ENCODE results near the gene RAB37. TPM values are rescaled to one million over a fixed set of nuclear protein-coding genes. Genes with fewer than 3 reads are reported as not detected.

RAB37 gene
- total and polyA plus RNA-seq, 2 donors (not counting 1 experiment from before 2014, with no cell fraction given): 67.6 to 76.8 TPM

GRCh38 chr17:74761419-74761818, 24.4 kb downstream of the RAB37 start:
- H3K27me3 Mint-ChIP-seq: no peaks in the 10 kb centered on the region
- H4K20me1 ChIP-seq (ENCODE audit: control insufficient read depth, insufficient read depth, low read length, poor library complexity, severe bottlenecking): peaks cover 86% of the 10 kb centered on the region
- H3K9me3 Mint-ChIP-seq (ENCODE audit: insufficient read depth): no peaks in the 10 kb centered on the region
- H3K4me1 Mint-ChIP-seq: peaks cover 35% of the 10 kb centered on the region
- H3K27ac ChIP-seq (ENCODE audit: low read length in 2 of 2): no peak overlapping the region
- WGBS (ENCODE audit: insufficient coverage): 100% methylated on average over 3 of the region's 5 CpGs
- ChIA-PET POLR2A (interaction anchor here (0.6 kb wide), 1 partner anchor 84 kb away, joined by 5 read pairs; no protein-coding TSS in a partner anchor), CTCF (interaction anchor here (0.8 to 7.3 kb wide), 5 partner anchors 10 to 104 kb away, joined by 3 to 36 read pairs (median 18); partner anchors contain the start of gene RAB37)
- no peak overlapping the region for H2AFZ ChIP-seq (ENCODE audit: insufficient read depth, low read depth, low read length, poor library complexity, severe bottlenecking)
- ATAC-seq (ENCODE audit: low read depth) (no peak), DNase-seq (no peak)
- H3K4me3 Mint-ChIP-seq: no peak overlapping the region
- H3K36me3 ChIP-seq (replicated peaks in 1 of 2; ENCODE audit: control extremely low read depth in 1 of 2, control insufficient read depth in 1 of 2, extremely low read depth in 1 of 2, insufficient read depth in 2 of 2, low read length in 1 of 2): peaks cover 0 to 21% of the 10 kb centered on the region in 2 experiments
- H3K9ac ChIP-seq (ENCODE audit: low read length): no peak overlapping the region
- H3K27ac Mint-ChIP-seq: no peak overlapping the region
- peaks cover 55% of the 10 kb centered on the region for H3K79me2 ChIP-seq (ENCODE audit: control insufficient read depth, insufficient read depth, low read length)
- peaks cover 34 to 42% of the 10 kb centered on the region in 2 donors for H3K4me1 ChIP-seq (ENCODE audit: control insufficient read depth in 2 of 2, insufficient read depth in 2 of 2, low read length in 2 of 2)
- H3K4me2 ChIP-seq (replicated peaks; ENCODE audit: low read depth, low read length, poor library complexity, severe bottlenecking): no peak overlapping the region
- TF ChIP-seq, protein P1, sequence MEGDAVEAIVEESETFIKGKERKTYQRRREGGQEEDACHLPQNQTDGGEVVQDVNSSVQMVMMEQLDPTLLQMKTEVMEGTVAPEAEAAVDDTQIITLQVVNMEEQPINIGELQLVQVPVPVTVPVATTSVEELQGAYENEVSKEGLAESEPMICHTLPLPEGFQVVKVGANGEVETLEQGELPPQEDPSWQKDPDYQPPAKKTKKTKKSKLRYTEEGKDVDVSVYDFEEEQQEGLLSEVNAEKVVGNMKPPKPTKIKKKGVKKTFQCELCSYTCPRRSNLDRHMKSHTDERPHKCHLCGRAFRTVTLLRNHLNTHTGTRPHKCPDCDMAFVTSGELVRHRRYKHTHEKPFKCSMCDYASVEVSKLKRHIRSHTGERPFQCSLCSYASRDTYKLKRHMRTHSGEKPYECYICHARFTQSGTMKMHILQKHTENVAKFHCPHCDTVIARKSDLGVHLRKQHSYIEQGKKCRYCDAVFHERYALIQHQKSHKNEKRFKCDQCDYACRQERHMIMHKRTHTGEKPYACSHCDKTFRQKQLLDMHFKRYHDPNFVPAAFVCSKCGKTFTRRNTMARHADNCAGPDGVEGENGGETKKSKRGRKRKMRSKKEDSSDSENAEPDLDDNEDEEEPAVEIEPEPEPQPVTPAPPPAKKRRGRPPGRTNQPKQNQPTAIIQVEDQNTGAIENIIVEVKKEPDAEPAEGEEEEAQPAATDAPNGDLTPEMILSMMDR (IDR thresholded peaks at IDR 0.05): no peak
- no peak for TF ChIP-seq EZH2 (IDR thresholded peaks at IDR 0.05; ENCODE audit: borderline replicate concordance, insufficient read depth, low read depth, low read length, poor library complexity, severe bottlenecking)
- intact Hi-C loops (cut with micrococcal nuclease): no loop called here
- H3K9me3 ChIP-seq (ENCODE audit: control extremely low read depth in 1 of 3, control insufficient read depth in 2 of 3, insufficient read depth in 1 of 3, low read length in 2 of 3): no peaks in the 10 kb centered on the region
- H3K27me3 ChIP-seq (replicated peaks in 1 of 4; ENCODE audit: control extremely low read depth in 1 of 4, control insufficient read depth in 3 of 4, insufficient read depth in 4 of 4, low read length in 3 of 4): no peaks in the 10 kb centered on the region
- no peak overlapping the region for H3K4me3 ChIP-seq (ENCODE audit: control extremely low read depth in 1 of 5, extremely low read depth in 1 of 5, insufficient read depth in 1 of 5, low read depth in 2 of 5, low read length in 4 of 5)

GRCh38 chr17:74761931-74762330, 24.9 kb downstream of the RAB37 start:
- no peak for DNase-seq
- H3K9me3 Mint-ChIP-seq (ENCODE audit: insufficient read depth): no peaks in the 10 kb centered on the region
- no peak overlapping the region for H3K9ac ChIP-seq (ENCODE audit: low read length)
- 98% methylated on average over 9 of the region's 11 CpGs for WGBS (ENCODE audit: insufficient coverage)
- intact Hi-C loops (cut with micrococcal nuclease): no loop called here
- H3K4me1 Mint-ChIP-seq: peaks cover 30% of the 10 kb centered on the region
- no peak overlapping the region for H3K4me3 Mint-ChIP-seq
- H3K27me3 ChIP-seq (replicated peaks in 1 of 4; ENCODE audit: control extremely low read depth in 1 of 4, control insufficient read depth in 3 of 4, insufficient read depth in 4 of 4, low read length in 3 of 4): no peaks in the 10 kb centered on the region
- H3K27ac ChIP-seq (ENCODE audit: low read length in 2 of 2): no peak overlapping the region
- POLR2A ChIA-PET: interaction anchor here (0.6 kb wide), 1 partner anchor 83 kb away, joined by 5 read pairs; no protein-coding TSS in a partner anchor
- peaks cover 50% of the 10 kb centered on the region for H3K79me2 ChIP-seq (ENCODE audit: control insufficient read depth, insufficient read depth, low read length)
- no peak overlapping the region for H3K4me3 ChIP-seq (ENCODE audit: control extremely low read depth in 1 of 5, extremely low read depth in 1 of 5, insufficient read depth in 1 of 5, low read depth in 2 of 5, low read length in 4 of 5)
- H3K4me1 ChIP-seq (ENCODE audit: control insufficient read depth in 2 of 2, insufficient read depth in 2 of 2, low read length in 2 of 2): peaks cover 33 to 38% of the 10 kb centered on the region in 2 donors
- no peaks in the 10 kb centered on the region for H3K27me3 Mint-ChIP-seq
- H4K20me1 ChIP-seq (ENCODE audit: control insufficient read depth, insufficient read depth, low read length, poor library complexity, severe bottlenecking): peaks cover 81% of the 10 kb centered on the region
- peaks cover 0 to 24% of the 10 kb centered on the region in 2 experiments for H3K36me3 ChIP-seq (replicated peaks in 1 of 2; ENCODE audit: control extremely low read depth in 1 of 2, control insufficient read depth in 1 of 2, extremely low read depth in 1 of 2, insufficient read depth in 2 of 2, low read length in 1 of 2)
- H2AFZ ChIP-seq (ENCODE audit: insufficient read depth, low read depth, low read length, poor library complexity, severe bottlenecking): no peak overlapping the region
- no peak overlapping the region for H3K27ac Mint-ChIP-seq
- CTCF ChIA-PET: interaction anchor here (0.8 to 7.3 kb wide), 4 partner anchors 9 to 105 kb away, joined by 3 to 36 read pairs (median 20); no protein-coding TSS in a partner anchor
- TF ChIP-seq EZH2 (IDR thresholded peaks at IDR 0.05; ENCODE audit: borderline replicate concordance, insufficient read depth, low read depth, low read length, poor library complexity, severe bottlenecking): no peak
- TF ChIP-seq, protein P1 (IDR thresholded peaks at IDR 0.05): no peak
- H3K9me3 ChIP-seq (ENCODE audit: control extremely low read depth in 1 of 3, control insufficient read depth in 2 of 3, insufficient read depth in 1 of 3, low read length in 2 of 3): no peaks in the 10 kb centered on the region
- ATAC-seq (ENCODE audit: low read depth): no peak
- H3K4me2 ChIP-seq (replicated peaks; ENCODE audit: low read depth, low read length, poor library complexity, severe bottlenecking): no peak overlapping the region
